NCI-H526 (cell line): ENCODE data around the gene SRGAP2C.
"Not testable (repeated sequence)": the region's sequence is repeated elsewhere in the genome, so short reads cannot be mapped to it uniquely, and the experiment has no call there.

Source experiments
- DNase-seq, 2 experiments: peaks; one replicate each; lab custom pipeline; 2025; lab: John Stamatoyannopoulos, UW

SRGAP2C gene

GRCh38 chr1:121384754-121385153 is 200.0 kb downstream of the SRGAP2C start:
- DNase-seq, result not testable (repeated sequence)

GRCh38 chr1:121385162-121385561 is 200.4 kb downstream of the SRGAP2C start:
- DNase-seq, result not testable (repeated sequence)

- not testable (repeated sequence) for DNase-seq
Measured at GRCh38 chr1:121385563-121386288, 201.0 kb downstream of the SRGAP2C start.

GRCh38 chr1:121386319-121386948 is 201.7 kb downstream of the SRGAP2C start:
- DNase-seq, result not testable (repeated sequence)

GRCh38 chr1:121389895-121390560 is 205.3 kb downstream of the SRGAP2C start:
- not testable (repeated sequence) for DNase-seq

GRCh38 chr1:121392130-121392529 is 207.4 kb downstream of the SRGAP2C start:
- not testable (repeated sequence) for DNase-seq

GRCh38 chr1:121395718-121396201 is 211.0 kb downstream of the SRGAP2C start:
- peak in 1 of 2 experiments; percentile 31 for DNase-seq

- DNase-seq, result peak in 1 of 2 experiments; percentile 39
Measured at GRCh38 chr1:121396335-121397081, 211.7 kb downstream of the SRGAP2C start.

- DNase-seq, result not testable (repeated sequence)
Measured at GRCh38 chr1:121397101-121397500, 212.3 kb downstream of the SRGAP2C start.

GRCh38 chr1:121399193-121399592 is 214.4 kb downstream of the SRGAP2C start:
- not testable (repeated sequence) for DNase-seq

GRCh38 chr1:121400108-121400507 is 215.3 kb downstream of the SRGAP2C start:
- not testable (repeated sequence) for DNase-seq

- DNase-seq, result not testable (repeated sequence)
Measured at GRCh38 chr1:121400541-121401310, 216.0 kb downstream of the SRGAP2C start.

GRCh38 chr1:121401375-121401955 is 216.7 kb downstream of the SRGAP2C start:
- peak; percentile 43 to 52 for DNase-seq

- DNase-seq, result not testable (repeated sequence)
Measured at GRCh38 chr1:121403254-121403653, 218.5 kb downstream of the SRGAP2C start.

- DNase-seq, result no peak
Measured at GRCh38 chr1:121408354-121408753, 223.6 kb downstream of the SRGAP2C start.

GRCh38 chr1:121413821-121414220 is 229.0 kb downstream of the SRGAP2C start:
- DNase-seq, result no peak

- DNase-seq, result no peak
Measured at GRCh38 chr1:121414905-121415304, 230.1 kb downstream of the SRGAP2C start.

GRCh38 chr1:121417325-121417923 is 232.6 kb downstream of the SRGAP2C start:
- DNase-seq, result peak in 1 of 2 experiments; percentile 6

- DNase-seq, result peak; percentile 51 to 72
Measured at GRCh38 chr1:121418369-121419049, 233.7 kb downstream of the SRGAP2C start.
